Mucosa of rectum (tissue), 2 donors: ENCODE data around the gene DENND6B.

Experiments
- H3K27ac ChIP-seq, 2 donors: one replicate each; pipeline ENCODE4 v1.7.0; 2013; ENCODE audit warnings: inconsistent platforms in 2 of 2, low read depth in 2 of 2, low read length in 2 of 2
- H3K27me3 ChIP-seq, 2 donors: one replicate each; pipeline ENCODE4 v1.7.0; 2013; ENCODE audit warnings: low read length in 2 of 2; ENCODE audit not compliant: control insufficient read depth in 2 of 2, insufficient read depth in 2 of 2
- H3K36me3 ChIP-seq, 2 donors: one replicate each; pipeline ENCODE4 v1.7.0; 2013; ENCODE audit warnings: low read length in 2 of 2; ENCODE audit not compliant: control insufficient read depth in 2 of 2, insufficient read depth in 2 of 2
- H3K4me1 ChIP-seq, 2 donors: one replicate each; pipeline ENCODE4 v1.7.0; 2013; ENCODE audit warnings: low read length in 2 of 2, mild to moderate bottlenecking in 1 of 2; ENCODE audit not compliant: control insufficient read depth in 2 of 2, insufficient read depth in 2 of 2
- H3K4me3 ChIP-seq, 2 donors: one replicate each; pipeline ENCODE4 v1.7.0; 2013; ENCODE audit warnings: low read length in 2 of 2
- H3K9ac ChIP-seq, 2 donors: one replicate each; pipeline ENCODE4 v1.7.0; 2013; ENCODE audit warnings: low read length in 2 of 2, low read depth in 1 of 2, mild to moderate bottlenecking in 1 of 2
- H3K9me3 ChIP-seq, 2 donors: one replicate each; pipeline ENCODE4 v1.7.0; 2013; ENCODE audit warnings: low read length in 2 of 2; ENCODE audit not compliant: control insufficient read depth in 2 of 2
- donor health status: healthy.
- donor health status: Normal muscosa, but diverticular disease.

The DENND6B gene

GRCh38 chr22:50304528-50305392, 22.1 kb downstream of the DENND6B start:
- Histone ChIP-seq H3K4me1 (peaks cover 69 to 77% of the 10 kb centered on the region in 2 donors), H3K4me3 (peak overlapping the region; percentile 82 to 84), H3K9me3 (no peaks in the 10 kb centered on the region), H3K27ac (peak overlapping the region; percentile 91 to 95), H3K27me3 (no peaks in the 10 kb centered on the region), H3K9ac (peak overlapping the region; percentile 68 to 93), H3K36me3 (no peaks in the 10 kb centered on the region)

- H3K9ac ChIP-seq = peak overlapping the region; percentile 60
- peaks cover 66 to 76% of the 10 kb centered on the region in 2 donors for H3K4me1 ChIP-seq
- peak overlapping the region; percentile 91 to 95 for H3K27ac ChIP-seq
- peak overlapping the region in 1 of 2 donors; percentile 14 for H3K4me3 ChIP-seq
- H3K27me3 ChIP-seq = no peaks in the 10 kb centered on the region
- H3K9me3 ChIP-seq = no peaks in the 10 kb centered on the region
- no peaks in the 10 kb centered on the region for H3K36me3 ChIP-seq
These were observed 22.8 kb downstream of the DENND6B start for GRCh38 chr22:50303848-50304527.

GRCh38 chr22:50303515-50303847, 23.3 kb downstream of the DENND6B start:
- H3K9me3 ChIP-seq = no peaks in the 10 kb centered on the region
- H3K27me3 ChIP-seq = no peaks in the 10 kb centered on the region
- peaks cover 65 to 76% of the 10 kb centered on the region in 2 donors for H3K4me1 ChIP-seq
- no peaks in the 10 kb centered on the region for H3K36me3 ChIP-seq
- H3K9ac ChIP-seq = peak overlapping the region; percentile 60
- H3K27ac ChIP-seq = peak overlapping the region; percentile 91 to 95
- H3K4me3 ChIP-seq = no peak overlapping the region

- H3K4me1 ChIP-seq = peaks cover 63 to 78% of the 10 kb centered on the region in 2 donors
- no peaks in the 10 kb centered on the region for H3K9me3 ChIP-seq
- no peaks in the 10 kb centered on the region for H3K27me3 ChIP-seq
- H3K4me3 ChIP-seq = no peak overlapping the region
- H3K27ac ChIP-seq = peak overlapping the region; percentile 91 to 95
- H3K9ac ChIP-seq = peak overlapping the region in 1 of 2 donors; percentile 60
- H3K36me3 ChIP-seq = peaks cover 0 to 2% of the 10 kb centered on the region in 2 donors
These were observed 24.2 kb downstream of the DENND6B start for GRCh38 chr22:50302564-50302963.

- Histone ChIP-seq H3K9me3 (no peaks in the 10 kb centered on the region), H3K36me3 (peaks cover 0 to 4% of the 10 kb centered on the region in 2 donors), H3K27ac (peak overlapping the region; percentile 45 to 52), H3K4me3 (no peak overlapping the region), H3K9ac (peak overlapping the region in 1 of 2 donors; percentile 60), H3K27me3 (no peaks in the 10 kb centered on the region), H3K4me1 (peaks cover 67 to 82% of the 10 kb centered on the region in 2 donors)
These were observed 24.7 kb downstream of the DENND6B start for GRCh38 chr22:50302041-50302541.

GRCh38 chr22:50301581-50301991, 25.2 kb downstream of the DENND6B start:
- Histone ChIP-seq H3K4me1 (peaks cover 70 to 88% of the 10 kb centered on the region in 2 donors), H3K9ac (peak overlapping the region in 1 of 2 donors; percentile 60), H3K4me3 (no peak overlapping the region)

GRCh38 chr22:50300620-50301257, 26.1 kb downstream of the DENND6B start:
- no peak overlapping the region for H3K9ac ChIP-seq
- H3K27ac ChIP-seq = peak overlapping the region; percentile 36 to 52
- peaks cover 65 to 83% of the 10 kb centered on the region in 2 donors for H3K4me1 ChIP-seq
- peak overlapping the region in 1 of 2 donors; percentile 10 for H3K4me3 ChIP-seq
- no peaks in the 10 kb centered on the region for H3K27me3 ChIP-seq
- H3K36me3 ChIP-seq = peaks cover 0 to 4% of the 10 kb centered on the region in 2 donors
- no peaks in the 10 kb centered on the region for H3K9me3 ChIP-seq

More at GRCh38 chr22:50301581-50301991, 25.2 kb downstream of the DENND6B start:
- Histone ChIP-seq H3K27me3 (no peaks in the 10 kb centered on the region), H3K9me3 (no peaks in the 10 kb centered on the region), H3K36me3 (peaks cover 0 to 4% of the 10 kb centered on the region in 2 donors), H3K27ac (peak overlapping the region; percentile 45 to 52)

GRCh38 chr22:50299785-50300619, 26.8 kb downstream of the DENND6B start:
- no peaks in the 10 kb centered on the region for H3K9me3 ChIP-seq
- H3K4me3 ChIP-seq = peak overlapping the region; percentile 44 to 52
- H3K4me1 ChIP-seq = peaks cover 58 to 78% of the 10 kb centered on the region in 2 donors
- no peaks in the 10 kb centered on the region for H3K27me3 ChIP-seq
- H3K9ac ChIP-seq = peak overlapping the region in 1 of 2 donors; percentile 62
- peaks cover 0 to 4% of the 10 kb centered on the region in 2 donors for H3K36me3 ChIP-seq
- peak overlapping the region; percentile 75 to 82 for H3K27ac ChIP-seq
